H1 (cell line): ENCODE results near the gene SLC1A5.

ENCODE experiments used
- ATF3 ChIP-seq: IDR thresholded peaks from 2 replicates; pipeline ENCODE4 v1.6.1; 2011; ENCODE audit warnings: low read depth, mild to moderate bottlenecking, low read length; ENCODE audit not compliant: insufficient read depth
- CEBPB ChIP-seq: IDR thresholded peaks from 2 replicates; pipeline ENCODE4 v1.6.1; 2012; ENCODE audit warnings: low read depth, low read length
- CHD2 ChIP-seq: IDR thresholded peaks from 2 replicates; pipeline ENCODE4 v1.6.1; 2012; ENCODE audit warnings: low read length, improper control_type of control experiment
- CTCF ChIP-seq, 3 experiments: IDR thresholded peaks; 1 replicate in 2 of 3; 2 replicates in 1 of 3; pipeline versions ENCODE4 v1.5.1 to v1.6.1; 2011; ENCODE audit warnings: low read length in 3 of 3, mild to moderate bottlenecking in 3 of 3, inconsistent platforms in 2 of 3, low read depth in 1 of 3, moderate library complexity in 1 of 3; ENCODE audit not compliant: insufficient read depth in 1 of 3; ENCODE audit errors: control extremely low read depth in 1 of 3
- EGR1 ChIP-seq: IDR thresholded peaks from 2 replicates; pipeline ENCODE4 v1.6.1; 2011; ENCODE audit warnings: low read depth, low read length, borderline replicate concordance
- MAX ChIP-seq: IDR thresholded peaks from 2 replicates; pipeline ENCODE4 v1.6.1; 2012; ENCODE audit warnings: inconsistent platforms
- POLR2A ChIP-seq, 2 experiments: IDR thresholded peaks; 1 replicate in 1 of 2; 2 replicates in 1 of 2; pipeline ENCODE4 v1.6.1; 2011; ENCODE audit warnings: low read depth in 2 of 2, low read length in 2 of 2, mild to moderate bottlenecking in 2 of 2; ENCODE audit errors: control extremely low read depth in 1 of 2
- RAD21 ChIP-seq, 2 experiments: IDR thresholded peaks in 1 of 2; conservative IDR thresholded peaks in 1 of 2; 2 replicates each; pipeline ENCODE4 v1.6.1; 2011; ENCODE audit warnings: low read depth in 2 of 2, low read length in 2 of 2, improper control_type of control experiment in 1 of 2, inconsistent platforms in 1 of 2, mild to moderate bottlenecking in 1 of 2, moderate library complexity in 1 of 2
- RFX5 ChIP-seq: IDR thresholded peaks from 2 replicates; pipeline ENCODE4 v1.6.1; 2011; ENCODE audit warnings: low read depth, low read length, improper control_type of control experiment, borderline replicate concordance
- TCF12 ChIP-seq: IDR thresholded peaks from 2 replicates; pipeline ENCODE4 v1.6.1; 2011; ENCODE audit warnings: low read depth, mild to moderate bottlenecking, low read length
- YY1 ChIP-seq: IDR thresholded peaks from 2 replicates; pipeline ENCODE4 v1.6.1; 2011; ENCODE audit warnings: low read depth, mild to moderate bottlenecking, low read length

GRCh38 chr19:46834984-46835383 is 46.6 kb upstream of the SLC1A5 start:
- TF ChIP-seq RFX5 (no peak), MAX (no peak), CTCF (IDR thresholded peaks at IDR 0.05; ENCODE audit: control extremely low read depth in 1 of 3, insufficient read depth in 1 of 3, low read depth in 1 of 3, low read length in 3 of 3) (no peak), TCF12 (no peak), EGR1 (no peak), YY1 (no peak), POLR2A (IDR thresholded peaks at IDR 0.05; ENCODE audit: control extremely low read depth in 1 of 2, low read depth in 2 of 2, low read length in 2 of 2) (no peak), ATF3 (no peak), CHD2 (no peak), CEBPB (no peak), RAD21 (IDR thresholded peaks at IDR 0.05 in 1 of 2, conservative IDR thresholded peaks at IDR 0.05 in 1 of 2; ENCODE audit: low read depth in 2 of 2, low read length in 2 of 2) (no peak)
